Stimulated activated CD4-positive, alpha-beta T cell treated with anti-CD3 and anti-CD28 coated beads, Interleukin-4, amount 100 ng/mL, for 24 hours (primary cell): ENCODE results near the gene FIGLA.

Experiments used
- DNase-seq: peaks from one replicate; pipeline ENCODE4 v3.0.0-alpha.2; 2020

Gene FIGLA

GRCh38 chr2:70790136-70790828 is at the start of gene FIGLA:
TSS of gene FIGLA (minus strand) at chr2:70790643. CDS start at chr2:70790638, 5 bp downstream.
- no peak for DNase-seq

GRCh38 chr2:70837980-70838925 is 47.8 kb upstream of the FIGLA start:
- DNase-seq = no peak

GRCh38 chr2:70835643-70836042 is 45.2 kb upstream of the FIGLA start, which contains the start of gene CD207:
TSS of gene CD207 (minus strand) at chr2:70835816. CDS start at chr2:70835776, 40 bp downstream.
- DNase-seq = no peak

- no peak for DNase-seq
Observed at GRCh38 chr2:70834881-70835280, 44.4 kb upstream of the FIGLA start.

- no peak for DNase-seq
Observed at GRCh38 chr2:70834106-70834505, 43.7 kb upstream of the FIGLA start.

GRCh38 chr2:70833246-70833645 is 42.8 kb upstream of the FIGLA start:
- no peak for DNase-seq

- no peak for DNase-seq
Observed at GRCh38 chr2:70832386-70832785, 41.9 kb upstream of the FIGLA start.

- DNase-seq = no peak
Observed at GRCh38 chr2:70831861-70832260, 41.4 kb upstream of the FIGLA start.

GRCh38 chr2:70830366-70830765 is 39.9 kb upstream of the FIGLA start:
- no peak for DNase-seq

- DNase-seq = no peak
Observed at GRCh38 chr2:70829916-70830315, 39.5 kb upstream of the FIGLA start.

- no peak for DNase-seq
Observed at GRCh38 chr2:70828914-70829824, 38.7 kb upstream of the FIGLA start.

GRCh38 chr2:70828115-70828514 is 37.7 kb upstream of the FIGLA start:
- no peak for DNase-seq

GRCh38 chr2:70827388-70827787 is 36.9 kb upstream of the FIGLA start:
- no peak for DNase-seq

- no peak for DNase-seq
Observed at GRCh38 chr2:70826696-70827350, 36.4 kb upstream of the FIGLA start.

- DNase-seq = no peak
Observed at GRCh38 chr2:70823249-70823648, 32.8 kb upstream of the FIGLA start.

GRCh38 chr2:70822843-70823242 is 32.4 kb upstream of the FIGLA start:
- DNase-seq = no peak

GRCh38 chr2:70820499-70820898 is 30.1 kb upstream of the FIGLA start, which contains the start of gene CLEC4F:
TSS of gene CLEC4F (minus strand) at chr2:70820599. CDS start at chr2:70820523, 76 bp downstream.
- no peak for DNase-seq

- no peak for DNase-seq
Observed at GRCh38 chr2:70817284-70817954, 27.0 kb upstream of the FIGLA start.

GRCh38 chr2:70816726-70817125 is 26.3 kb upstream of the FIGLA start:
- no peak for DNase-seq

- DNase-seq = no peak
Observed at GRCh38 chr2:70808983-70809958, 18.8 kb upstream of the FIGLA start.

GRCh38 chr2:70807828-70808118 is 17.3 kb upstream of the FIGLA start:
- DNase-seq = no peak
